ENCODE data around the gene TMEM184B.

Gene TMEM184B

GRCh38 chr22:38204784-38205183 lies 68.0 kb downstream of the TMEM184B start:
- H3K27ac ChIP-seq (replicated peaks; ENCODE audit: low read length) = no peak overlapping the region
- no peak overlapping the region for H2BK120ac ChIP-seq (ENCODE audit: low read depth, low read length)
- no peak for DNase-seq (ENCODE audit: low spot score)
- H3K9me3 ChIP-seq (replicated peaks in 1 of 2; ENCODE audit: control insufficient read depth in 2 of 2, insufficient read depth in 1 of 2, low read depth in 1 of 2, low read length in 2 of 2) = no peaks in the 10 kb centered on the region
- H3K27me3 ChIP-seq (ENCODE audit: control insufficient read depth in 3 of 3, insufficient read depth in 3 of 3, low read depth in 1 of 3, low read length in 3 of 3) = peaks cover 0 to 23% (median 0%) of the 10 kb centered on the region in 3 experiments
- no peak overlapping the region for H2AFZ ChIP-seq (ENCODE audit: low read length)
- H3K79me1 ChIP-seq (ENCODE audit: low read depth, low read length) = peaks cover 2% of the 10 kb centered on the region
- no peak overlapping the region for H3K4me2 ChIP-seq (ENCODE audit: insufficient read depth, low read length, poor library complexity, severe bottlenecking)
- no peak overlapping the region for H3K14ac ChIP-seq (ENCODE audit: low read length)
- H3K18ac ChIP-seq (ENCODE audit: low read length) = no peak overlapping the region
- H4K8ac ChIP-seq (ENCODE audit: low read depth, low read length) = no peak overlapping the region
- no peak overlapping the region for H3K4ac ChIP-seq (ENCODE audit: low read length)
- H4K91ac ChIP-seq (ENCODE audit: low read depth, low read length, poor library complexity) = no peak overlapping the region
- no peak overlapping the region for H3K9ac ChIP-seq (ENCODE audit: low read depth, low read length, poor library complexity)
- H2BK12ac ChIP-seq (ENCODE audit: low read length) = no peak overlapping the region
- H2BK15ac ChIP-seq (ENCODE audit: low read length) = no peak overlapping the region
- H3K4me1 ChIP-seq (ENCODE audit: control insufficient read depth in 2 of 2, insufficient read depth in 1 of 2, low read depth in 1 of 2, low read length in 2 of 2) = peaks cover 8 to 10% of the 10 kb centered on the region in 2 donors
- no CpG with 5 or more reads among the region's 7 CpGs for WGBS, 2 donors (ENCODE audit: extremely low coverage in 2 of 2, insufficient read length in 2 of 2, insufficient replicate concordance in 1 of 2)
- peaks cover 0 to 6% of the 10 kb centered on the region in 2 donors for H3K36me3 ChIP-seq (replicated peaks in 1 of 2; ENCODE audit: control insufficient read depth in 2 of 2, insufficient read depth in 2 of 2, low read length in 2 of 2)
- no peak overlapping the region for H2AK5ac ChIP-seq (ENCODE audit: low read depth, low read length)
- H2BK5ac ChIP-seq (ENCODE audit: low read length) = no peak overlapping the region
- H3K4me3 ChIP-seq (ENCODE audit: low read length in 2 of 2) = no peak overlapping the region
- H3K23ac ChIP-seq (ENCODE audit: low read depth, low read length, poor library complexity) = no peak overlapping the region

GRCh38 chr22:38203855-38204514 lies 68.8 kb downstream of the TMEM184B start:
- peaks cover 8 to 10% of the 10 kb centered on the region in 2 donors for H3K4me1 ChIP-seq (ENCODE audit: control insufficient read depth in 2 of 2, insufficient read depth in 1 of 2, low read depth in 1 of 2, low read length in 2 of 2)
- no peak overlapping the region for H2BK12ac ChIP-seq (ENCODE audit: low read length)
- no peak overlapping the region for H2BK15ac ChIP-seq (ENCODE audit: low read length)
- no peak overlapping the region for H2BK120ac ChIP-seq (ENCODE audit: low read depth, low read length)
- H3K9me3 ChIP-seq (replicated peaks in 1 of 2; ENCODE audit: control insufficient read depth in 2 of 2, insufficient read depth in 1 of 2, low read depth in 1 of 2, low read length in 2 of 2) = no peaks in the 10 kb centered on the region
- no peak overlapping the region for H2BK5ac ChIP-seq (ENCODE audit: low read length)
- no peak overlapping the region for H4K8ac ChIP-seq (ENCODE audit: low read depth, low read length)
- H3K4ac ChIP-seq (ENCODE audit: low read length) = no peak overlapping the region
- no peak overlapping the region for H4K91ac ChIP-seq (ENCODE audit: low read depth, low read length, poor library complexity)
- no CpG with 5 or more reads among the region's 3 CpGs for WGBS, 2 donors (ENCODE audit: extremely low coverage in 2 of 2, insufficient read length in 2 of 2, insufficient replicate concordance in 1 of 2)
- H3K79me1 ChIP-seq (ENCODE audit: low read depth, low read length) = peaks cover 2% of the 10 kb centered on the region
- no peak overlapping the region for H2AFZ ChIP-seq (ENCODE audit: low read length)
- H3K4me2 ChIP-seq (ENCODE audit: insufficient read depth, low read length, poor library complexity, severe bottlenecking) = no peak overlapping the region
- no peak overlapping the region for H2AK5ac ChIP-seq (ENCODE audit: low read depth, low read length)
- no peak overlapping the region for H3K9ac ChIP-seq (ENCODE audit: low read depth, low read length, poor library complexity)
- peaks cover 0 to 23% (median 0%) of the 10 kb centered on the region in 3 experiments for H3K27me3 ChIP-seq (ENCODE audit: control insufficient read depth in 3 of 3, insufficient read depth in 3 of 3, low read depth in 1 of 3, low read length in 3 of 3)
- peaks cover 0 to 6% of the 10 kb centered on the region in 2 donors for H3K36me3 ChIP-seq (replicated peaks in 1 of 2; ENCODE audit: control insufficient read depth in 2 of 2, insufficient read depth in 2 of 2, low read length in 2 of 2)
- H3K4me3 ChIP-seq (ENCODE audit: low read length in 2 of 2) = peak overlapping the region in 1 of 2 donors; percentile 69
- no peak overlapping the region for H3K23ac ChIP-seq (ENCODE audit: low read depth, low read length, poor library complexity)
- DNase-seq (ENCODE audit: low spot score) = no peak
- H3K27ac ChIP-seq (replicated peaks; ENCODE audit: low read length) = no peak overlapping the region
- H3K14ac ChIP-seq (ENCODE audit: low read length) = no peak overlapping the region
- peak overlapping the region; percentile 41 for H3K18ac ChIP-seq (ENCODE audit: low read length)

GRCh38 chr22:38203090-38203810 lies 69.6 kb downstream of the TMEM184B start:
- H3K4me2 ChIP-seq (ENCODE audit: insufficient read depth, low read length, poor library complexity, severe bottlenecking) = peak overlapping the region; percentile 99
- H2BK12ac ChIP-seq (ENCODE audit: low read length) = peak overlapping the region; percentile 60
- H4K91ac ChIP-seq (ENCODE audit: low read depth, low read length, poor library complexity) = no peak overlapping the region
- H2BK5ac ChIP-seq (ENCODE audit: low read length) = no peak overlapping the region
- peak overlapping the region; percentile 42 for H2AK5ac ChIP-seq (ENCODE audit: low read depth, low read length)
- peaks cover 0 to 1% of the 10 kb centered on the region in 2 donors for H3K9me3 ChIP-seq (replicated peaks in 1 of 2; ENCODE audit: control insufficient read depth in 2 of 2, insufficient read depth in 1 of 2, low read depth in 1 of 2, low read length in 2 of 2)
- no peak for DNase-seq (ENCODE audit: low spot score)
- peak overlapping the region; percentile 16 for H3K23ac ChIP-seq (ENCODE audit: low read depth, low read length, poor library complexity)
- peak overlapping the region; percentile 92 for H2AFZ ChIP-seq (ENCODE audit: low read length)
- H3K27me3 ChIP-seq (ENCODE audit: control insufficient read depth in 3 of 3, insufficient read depth in 3 of 3, low read depth in 1 of 3, low read length in 3 of 3) = peaks cover 0 to 23% (median 0%) of the 10 kb centered on the region in 3 experiments
- H3K36me3 ChIP-seq (replicated peaks in 1 of 2; ENCODE audit: control insufficient read depth in 2 of 2, insufficient read depth in 2 of 2, low read length in 2 of 2) = peaks cover 0 to 2% of the 10 kb centered on the region in 2 donors
- peaks cover 2% of the 10 kb centered on the region for H3K79me1 ChIP-seq (ENCODE audit: low read depth, low read length)
- WGBS, 2 donors (ENCODE audit: extremely low coverage in 2 of 2, insufficient read length in 2 of 2, insufficient replicate concordance in 1 of 2) = no CpG with 5 or more reads among the region's 19 CpGs
- H2BK15ac ChIP-seq (ENCODE audit: low read length) = no peak overlapping the region
- H3K4me1 ChIP-seq (ENCODE audit: control insufficient read depth in 2 of 2, insufficient read depth in 1 of 2, low read depth in 1 of 2, low read length in 2 of 2) = peaks cover 8 to 10% of the 10 kb centered on the region in 2 donors
- no peak overlapping the region for H3K14ac ChIP-seq (ENCODE audit: low read length)
- no peak overlapping the region for H3K27ac ChIP-seq (replicated peaks; ENCODE audit: low read length)
- no peak overlapping the region for H4K8ac ChIP-seq (ENCODE audit: low read depth, low read length)
- no peak overlapping the region for H3K4ac ChIP-seq (ENCODE audit: low read length)
- peak overlapping the region; percentile 69 to 85 for H3K4me3 ChIP-seq (ENCODE audit: low read length in 2 of 2)
- H2BK120ac ChIP-seq (ENCODE audit: low read depth, low read length) = no peak overlapping the region
- H3K18ac ChIP-seq (ENCODE audit: low read length) = peak overlapping the region; percentile 96
- peak overlapping the region; percentile 72 for H3K9ac ChIP-seq (ENCODE audit: low read depth, low read length, poor library complexity)

GRCh38 chr22:38202437-38203089 lies 70.2 kb downstream of the TMEM184B start:
- no CpG with 5 or more reads among the region's 74 CpGs for WGBS, 2 donors (ENCODE audit: extremely low coverage in 2 of 2, insufficient read length in 2 of 2, insufficient replicate concordance in 1 of 2)
- Histone ChIP-seq H2BK12ac (ENCODE audit: low read length) (no peak overlapping the region), H3K9ac (ENCODE audit: low read depth, low read length, poor library complexity) (peak overlapping the region; percentile 97), H2AFZ (ENCODE audit: low read length) (peak overlapping the region; percentile 92), H3K79me1 (ENCODE audit: low read depth, low read length) (peaks cover 2% of the 10 kb centered on the region), H3K4ac (ENCODE audit: low read length) (no peak overlapping the region), H3K4me1 (ENCODE audit: control insufficient read depth in 2 of 2, insufficient read depth in 1 of 2, low read depth in 1 of 2, low read length in 2 of 2) (peaks cover 8 to 10% of the 10 kb centered on the region in 2 donors), H3K36me3 (replicated peaks in 1 of 2; ENCODE audit: control insufficient read depth in 2 of 2, insufficient read depth in 2 of 2, low read length in 2 of 2) (no peaks in the 10 kb centered on the region), H4K91ac (ENCODE audit: low read depth, low read length, poor library complexity) (no peak overlapping the region), H2BK15ac (ENCODE audit: low read length) (no peak overlapping the region), H3K4me2 (ENCODE audit: insufficient read depth, low read length, poor library complexity, severe bottlenecking) (peak overlapping the region; percentile 99), H3K27ac (replicated peaks; ENCODE audit: low read length) (no peak overlapping the region), H3K18ac (ENCODE audit: low read length) (peak overlapping the region; percentile 96), H3K9me3 (replicated peaks in 1 of 2; ENCODE audit: control insufficient read depth in 2 of 2, insufficient read depth in 1 of 2, low read depth in 1 of 2, low read length in 2 of 2) (peaks cover 0 to 1% of the 10 kb centered on the region in 2 donors), H3K14ac (ENCODE audit: low read length) (peak overlapping the region; percentile 96), H3K23ac (ENCODE audit: low read depth, low read length, poor library complexity) (peak overlapping the region; percentile 95), H2AK5ac (ENCODE audit: low read depth, low read length) (peak overlapping the region; percentile 42), H4K8ac (ENCODE audit: low read depth, low read length) (no peak overlapping the region), H2BK120ac (ENCODE audit: low read depth, low read length) (no peak overlapping the region), H3K27me3 (ENCODE audit: control insufficient read depth in 3 of 3, insufficient read depth in 3 of 3, low read depth in 1 of 3, low read length in 3 of 3) (peaks cover 0 to 23% (median 0%) of the 10 kb centered on the region in 3 experiments), H3K4me3 (ENCODE audit: low read length in 2 of 2) (peak overlapping the region; percentile 69 to 85), H2BK5ac (ENCODE audit: low read length) (no peak overlapping the region)
- DNase-seq (ENCODE audit: low spot score) = no peak
